VCaP (cell line): Measurements from ENCODE around the gene TMEM132C.

Source experiments
- H3K27ac ChIP-seq: fragments of 450-650 bp; 2 replicates; pipeline ENCODE4 v1.5.1; 2017
- TF ChIP-seq, protein P1 (sequence below): fragments of 450-650 bp; conservative IDR thresholded peaks from 2 replicates; pipeline ENCODE4 v1.5.1; 2017; ENCODE audit warnings: mild to moderate bottlenecking, moderate library complexity

The TMEM132C gene

DNA sequence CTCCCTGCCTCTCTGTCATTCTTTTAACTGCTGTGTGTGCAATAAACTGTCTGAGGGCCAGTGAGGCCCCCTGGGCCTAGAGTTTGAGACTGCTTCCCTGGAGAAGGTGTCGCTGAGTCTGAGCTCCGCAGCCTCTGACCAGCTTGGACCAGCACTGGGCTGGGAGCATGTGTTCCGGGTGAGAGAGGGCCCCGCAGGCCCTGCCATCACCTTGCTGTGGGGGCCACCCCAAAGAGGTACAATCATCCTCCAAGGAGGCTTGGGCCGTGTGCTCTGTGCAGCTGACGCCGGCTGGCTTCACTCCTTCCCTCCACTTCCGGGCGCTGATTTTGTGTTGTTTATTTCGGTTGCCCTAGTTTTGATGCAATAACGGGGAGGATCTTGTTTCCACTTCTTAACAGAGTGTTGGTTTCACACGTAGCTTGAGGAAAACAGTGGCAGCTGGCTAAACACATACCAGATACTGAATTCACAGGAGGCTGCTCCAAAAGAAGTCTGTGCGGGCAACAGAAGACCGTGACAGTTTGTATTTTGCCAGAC lies 121.6 kb downstream of the TMEM132C start:
- TF ChIP-seq, protein P1, sequence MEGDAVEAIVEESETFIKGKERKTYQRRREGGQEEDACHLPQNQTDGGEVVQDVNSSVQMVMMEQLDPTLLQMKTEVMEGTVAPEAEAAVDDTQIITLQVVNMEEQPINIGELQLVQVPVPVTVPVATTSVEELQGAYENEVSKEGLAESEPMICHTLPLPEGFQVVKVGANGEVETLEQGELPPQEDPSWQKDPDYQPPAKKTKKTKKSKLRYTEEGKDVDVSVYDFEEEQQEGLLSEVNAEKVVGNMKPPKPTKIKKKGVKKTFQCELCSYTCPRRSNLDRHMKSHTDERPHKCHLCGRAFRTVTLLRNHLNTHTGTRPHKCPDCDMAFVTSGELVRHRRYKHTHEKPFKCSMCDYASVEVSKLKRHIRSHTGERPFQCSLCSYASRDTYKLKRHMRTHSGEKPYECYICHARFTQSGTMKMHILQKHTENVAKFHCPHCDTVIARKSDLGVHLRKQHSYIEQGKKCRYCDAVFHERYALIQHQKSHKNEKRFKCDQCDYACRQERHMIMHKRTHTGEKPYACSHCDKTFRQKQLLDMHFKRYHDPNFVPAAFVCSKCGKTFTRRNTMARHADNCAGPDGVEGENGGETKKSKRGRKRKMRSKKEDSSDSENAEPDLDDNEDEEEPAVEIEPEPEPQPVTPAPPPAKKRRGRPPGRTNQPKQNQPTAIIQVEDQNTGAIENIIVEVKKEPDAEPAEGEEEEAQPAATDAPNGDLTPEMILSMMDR = no peak
- H3K27ac ChIP-seq = no peak overlapping the region

DNA sequence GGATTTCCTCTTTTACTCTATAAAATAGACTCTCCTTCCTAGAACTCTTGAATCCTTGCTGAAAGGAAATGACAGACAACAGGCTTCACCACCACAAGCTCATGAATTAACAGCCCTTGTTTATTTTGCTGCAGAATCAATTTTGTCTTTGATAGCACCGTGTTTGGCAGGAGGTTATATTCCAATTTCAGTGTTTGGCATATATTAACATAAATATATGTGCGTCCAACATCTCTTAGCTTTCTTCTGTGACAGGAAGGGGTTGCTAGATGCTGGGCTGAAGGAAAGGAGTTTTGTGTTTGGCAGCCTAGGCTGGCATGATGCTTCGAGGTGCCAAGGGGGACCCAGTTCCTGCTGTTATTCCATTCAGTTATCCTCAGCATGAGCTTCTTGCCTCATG lies 126.4 kb downstream of the TMEM132C start:
- no peak overlapping the region for H3K27ac ChIP-seq
- TF ChIP-seq, protein P1 = no peak

DNA sequence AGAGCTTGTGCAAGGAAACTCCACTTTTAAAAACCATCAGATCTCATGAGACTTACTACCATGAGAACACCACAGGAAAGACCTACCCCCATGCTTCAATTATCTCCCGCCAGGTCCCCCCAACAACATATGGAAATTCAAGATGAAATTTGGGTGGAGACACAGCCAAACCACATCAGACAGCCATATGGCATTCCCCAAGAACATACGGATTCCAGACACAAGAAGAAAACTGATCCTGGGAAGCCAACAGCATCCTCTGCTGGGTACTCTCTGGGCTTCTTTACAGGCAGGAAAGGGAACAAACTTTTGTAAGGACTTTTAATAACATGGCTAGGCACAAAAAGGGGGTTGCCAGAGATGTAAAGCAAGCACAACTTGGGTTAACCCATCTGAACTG lies 127.2 kb downstream of the TMEM132C start:
- H3K27ac ChIP-seq = no peak overlapping the region
- TF ChIP-seq, protein P1 = no peak

DNA sequence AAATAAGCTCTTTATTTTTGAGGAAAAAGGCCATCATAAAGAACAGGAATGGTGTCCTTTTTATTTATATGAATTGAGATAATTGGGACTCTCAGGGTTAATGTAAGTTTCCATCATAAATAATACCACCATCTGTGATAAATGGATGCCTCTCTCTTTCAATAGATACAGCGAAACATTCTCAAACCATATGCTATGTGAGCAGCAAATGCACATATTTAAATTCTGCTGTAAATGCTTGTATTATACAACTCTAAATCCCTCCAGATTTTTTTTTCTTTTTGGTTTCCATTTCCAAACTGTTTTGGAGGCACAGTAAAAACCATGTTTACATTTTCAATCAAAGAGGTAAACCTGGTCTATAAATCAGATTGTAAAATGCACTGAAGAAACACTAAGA lies 132.3 kb downstream of the TMEM132C start:
- H3K27ac ChIP-seq = no peak overlapping the region
- TF ChIP-seq, protein P1 = no peak

DNA sequence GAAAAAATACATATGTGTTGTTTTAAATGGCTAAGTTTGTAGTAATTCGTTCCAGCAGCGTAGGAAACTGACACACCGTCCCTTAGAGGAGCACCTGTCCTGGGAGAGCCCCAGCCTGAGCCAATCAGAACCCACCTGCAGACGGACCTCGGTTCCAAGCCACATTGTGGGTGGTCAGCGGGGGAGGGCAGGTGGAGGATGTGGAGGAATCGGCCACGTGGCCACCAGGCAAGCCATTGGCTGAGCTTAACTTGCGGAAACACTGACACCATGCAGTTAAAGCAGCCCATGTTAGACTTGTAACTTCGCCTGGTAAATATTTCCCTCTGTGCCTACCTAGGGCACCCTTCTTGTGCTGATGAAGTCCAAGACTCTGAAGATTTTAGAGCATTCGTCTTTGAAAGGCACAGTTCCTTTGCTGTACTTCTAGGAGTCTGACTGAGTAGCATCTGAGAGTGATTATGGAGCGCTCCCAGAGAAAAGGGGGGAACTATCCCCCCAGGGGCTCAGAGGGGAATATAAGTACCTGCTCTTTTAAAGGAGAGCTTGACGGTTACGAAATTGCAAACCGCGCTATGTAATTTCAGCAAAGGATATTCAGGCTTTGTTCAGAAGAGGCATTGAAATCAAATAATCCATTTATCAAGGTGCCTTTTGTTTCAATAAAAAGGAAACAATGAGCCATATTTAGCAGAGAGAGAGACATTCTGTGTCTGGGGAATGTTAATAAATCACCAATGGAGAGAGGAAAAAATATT lies 135.7 kb downstream of the TMEM132C start:
- no peak overlapping the region for H3K27ac ChIP-seq
- TF ChIP-seq, protein P1 = no peak

DNA sequence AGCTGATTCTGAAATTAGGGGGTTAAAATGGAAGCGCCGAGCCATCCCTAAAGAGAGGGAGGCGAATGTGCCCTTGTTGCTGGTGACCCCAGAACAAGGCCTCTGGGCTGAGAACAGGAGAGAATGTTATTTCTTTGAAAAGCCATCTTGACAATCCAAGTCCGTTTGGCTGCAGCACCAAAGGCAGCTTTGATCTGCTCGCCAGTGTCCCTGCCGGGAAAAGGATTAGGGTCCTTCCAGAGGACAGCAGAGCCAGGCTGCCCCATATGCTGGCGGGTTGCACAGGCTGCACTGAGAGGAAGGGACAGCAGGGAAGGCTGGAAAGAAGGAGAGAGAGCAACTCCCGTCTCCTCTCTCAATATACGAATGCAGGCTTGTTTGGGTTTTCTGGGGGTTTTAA lies 141.7 kb downstream of the TMEM132C start:
- TF ChIP-seq, protein P1 = no peak
- no peak overlapping the region for H3K27ac ChIP-seq

DNA sequence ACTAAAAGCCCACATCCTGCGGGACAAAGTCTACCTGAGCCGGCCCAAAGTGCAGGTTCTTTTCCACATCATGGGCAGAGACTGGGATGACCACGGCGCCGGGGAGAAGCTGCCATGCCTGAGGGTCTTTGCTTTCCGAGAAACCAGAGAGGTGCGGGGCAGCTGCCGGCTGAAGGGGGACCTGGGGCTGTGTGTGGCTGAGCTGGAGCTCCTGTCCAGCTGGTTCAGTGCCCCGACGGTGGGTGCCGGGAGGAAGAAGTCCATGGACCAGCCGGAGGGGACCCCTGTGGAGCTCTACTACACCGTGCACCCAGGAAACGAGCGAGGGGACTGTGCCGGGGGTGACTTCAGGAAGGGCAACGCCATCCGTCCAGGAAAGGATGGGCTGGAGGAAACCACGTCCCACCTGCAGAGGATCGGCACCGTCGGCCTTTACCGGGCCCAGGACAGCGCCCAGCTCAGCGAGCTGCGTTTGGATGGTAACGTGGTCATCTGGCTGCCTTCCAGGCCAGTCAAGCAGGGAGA lies 148.1 kb downstream of the TMEM132C start:
- TF ChIP-seq, protein P1 = no peak
- no peak overlapping the region for H3K27ac ChIP-seq
